PC-3 (cell line): ENCODE results near the gene CSNK1D.
"Not testable (repeated sequence)": the region's sequence is repeated elsewhere in the genome, so short reads cannot be mapped to it uniquely, and the experiment has no call there.

Source experiments
- CTCF ChIP-seq: fragments of 300-600 bp; sonication (generic); conservative IDR thresholded peaks from 2 replicates; pipeline ENCODE4 v1.5.1; 2017; ENCODE audit warnings: antibody characterized with exemption, low read depth, mild to moderate bottlenecking, low read length
- EZH2 ChIP-seq: fragments of 300-600 bp; sonication (generic); IDR thresholded peaks from one replicate; pipeline ENCODE4 v1.6.1; 2017; ENCODE audit warnings: antibody characterized with exemption, mild to moderate bottlenecking, low read length; ENCODE audit not compliant: unreplicated experiment
- EZH2phosphoT487 ChIP-seq: fragments of 300-600 bp; sonication (generic); IDR thresholded peaks from 2 replicates; pipeline ENCODE4 v1.6.1; 2018; ENCODE audit warnings: mild to moderate bottlenecking, antibody characterized with exemption, low read length, borderline replicate concordance

- not testable (repeated sequence) for TF ChIP-seq CTCF, EZH2phosphoT487, EZH2
Observed at GRCh38 chr17:82254096-82254495, 19.4 kb downstream of the CSNK1D start.
